H1 (cell line): ENCODE results near the gene ANKRD60. TPM values are rescaled to one million over a fixed set of nuclear protein-coding genes. Genes with fewer than 3 reads are reported as not detected.

Experiments used
- CTCF ChIA-PET: fragments of 300-600 bp; sonication (Branson Sonifier 250); formaldehyde crosslinking; loops from one replicate; lab custom pipeline; 2021; ENCODE audit not compliant: partially characterized antibody; lab: Charles Lee
- POLR2A ChIA-PET: fragments of 300-600 bp; sonication (Branson Sonifier 250); formaldehyde crosslinking; loops from one replicate; lab custom pipeline; 2021; ENCODE audit warnings: inconsistent platforms; ENCODE audit not compliant: partially characterized antibody; lab: Charles Lee
- DNase-seq, 2 experiments: peaks; one replicate each; pipeline versions ENCODE4 v3.0.0 to v3.0.0-alpha.2; 2010 to 2022; ENCODE audit warnings: low spot score in 2 of 2, low read depth in 1 of 2, mixed read lengths in 1 of 2
- FAIRE-seq: peaks from 2 replicates; lab custom pipeline; 2011; peaks lifted over from hg19 to GRCh38; lab: Jason Lieb, UNC
- H2AFZ ChIP-seq: 2 replicates; pipeline ENCODE4 v1.8.1; 2012; ENCODE audit warnings: low read length, inconsistent platforms
- H2AK5ac ChIP-seq: 2 replicates; pipeline ENCODE4 v1.6.1; 2013; ENCODE audit warnings: low read depth, low read length
- H2BK120ac ChIP-seq: replicated peaks from 2 replicates; pipeline ENCODE3; 2013; ENCODE audit warnings: low read depth, low read length, inconsistent platforms
- H2BK12ac ChIP-seq: 2 replicates; pipeline ENCODE4 v1.6.1; 2013; ENCODE audit warnings: low read depth, low read length
- H2BK15ac ChIP-seq: 2 replicates; pipeline ENCODE4 v1.6.1; 2013; ENCODE audit warnings: low read length
- H2BK20ac ChIP-seq: 2 replicates; pipeline ENCODE4 v1.6.1; 2013; ENCODE audit warnings: low read length
- H2BK5ac ChIP-seq: 2 replicates; pipeline ENCODE4 v1.6.1; 2013; ENCODE audit warnings: low read depth, low read length
- H3K14ac ChIP-seq: 2 replicates; pipeline ENCODE4 v1.6.1; 2013; ENCODE audit warnings: inconsistent platforms; ENCODE audit not compliant: insufficient read length
- H3K18ac ChIP-seq: 2 replicates; pipeline ENCODE4 v1.6.1; 2013; ENCODE audit warnings: low read length; ENCODE audit errors: extremely low read depth
- H3K23ac ChIP-seq: 2 replicates; pipeline ENCODE4 v1.6.1; 2013; ENCODE audit warnings: inconsistent platforms; ENCODE audit not compliant: insufficient read length
- H3K23me2 ChIP-seq: 2 replicates; pipeline ENCODE4 v1.6.1; 2013; ENCODE audit warnings: low read depth, low read length
- H3K27ac ChIP-seq: 2 replicates; pipeline ENCODE4 v1.6.1; 2011; ENCODE audit warnings: low read depth, low read length, inconsistent platforms
- H3K27me3 ChIP-seq, 4 experiments: replicated peaks in 1 of 4; 1 replicate in 1 of 4; 2 replicates in 3 of 4; pipeline versions ENCODE4 v1.6.1 to v1.8.1; 2011 to 2013; ENCODE audit warnings: low read length in 3 of 4, mild to moderate bottlenecking in 3 of 4, inconsistent platforms in 2 of 4, mixed read lengths in 2 of 4, moderate library complexity in 1 of 4; ENCODE audit not compliant: control insufficient read depth in 3 of 4, insufficient read depth in 3 of 4; ENCODE audit errors: extremely low read depth in 1 of 4
- H3K36me3 ChIP-seq, 4 experiments: 2 replicates each; pipeline versions ENCODE4 v1.6.1 to v1.8.1; 2011 to 2013; ENCODE audit warnings: mild to moderate bottlenecking in 4 of 4, low read length in 3 of 4, moderate library complexity in 2 of 4, control low read depth in 1 of 4, inconsistent platforms in 1 of 4; ENCODE audit not compliant: insufficient read depth in 4 of 4, control insufficient read depth in 2 of 4
- H3K4ac ChIP-seq: replicated peaks from 2 replicates; pipeline ENCODE3; 2013; ENCODE audit warnings: low read length, low read depth, mixed read lengths, inconsistent platforms; ENCODE audit not compliant: insufficient read length
- H3K4me1 ChIP-seq, 4 experiments: replicated peaks in 1 of 4; 1 replicate in 1 of 4; 2 replicates in 3 of 4; pipeline versions ENCODE4 v1.6.1 to v1.8.1; 2011 to 2013; ENCODE audit warnings: low read length in 3 of 4, inconsistent platforms in 2 of 4, mixed read lengths in 1 of 4; ENCODE audit not compliant: insufficient read depth in 4 of 4, control insufficient read depth in 3 of 4
- H3K4me2 ChIP-seq, 2 experiments: 2 replicates each; pipeline versions ENCODE4 v1.6.1 to v1.8.1; 2011 to 2013; ENCODE audit warnings: low read depth in 2 of 2, low read length in 2 of 2, control low read depth in 1 of 2, inconsistent platforms in 1 of 2, mild to moderate bottlenecking in 1 of 2; ENCODE audit not compliant: insufficient read depth in 1 of 2
- H3K4me3 ChIP-seq, 4 experiments: fragments of 200-600, 300-600 bp in 1 of 4; sonication (generic), shearing (Covaris generic), sonication (Bioruptor Twin) in 1 of 4; 2 replicates each; pipeline versions ENCODE4 v1.5.1 to v1.8.1; 2011 to 2016; ENCODE audit warnings: low read length in 4 of 4, low read depth in 3 of 4, control low read depth in 2 of 4, inconsistent platforms in 2 of 4, mild to moderate bottlenecking in 2 of 4, mixed read lengths in 1 of 4, moderate library complexity in 1 of 4; ENCODE audit not compliant: insufficient read depth in 2 of 4; ENCODE audit errors: extremely low read depth in 1 of 4
- H3K56ac ChIP-seq: replicated peaks from 2 replicates; pipeline ENCODE3; 2013; ENCODE audit warnings: low read depth, mild to moderate bottlenecking, mixed read lengths, low read length, inconsistent platforms; ENCODE audit not compliant: insufficient read length
- H3K79me1 ChIP-seq: 2 replicates; pipeline ENCODE4 v1.6.1; 2013; ENCODE audit warnings: low read depth, low read length, control low read depth
- H3K79me2 ChIP-seq, 2 experiments: 2 replicates each; pipeline versions ENCODE4 v1.6.1 to v1.8.1; 2012 to 2013; ENCODE audit warnings: low read length in 2 of 2, mild to moderate bottlenecking in 2 of 2, inconsistent platforms in 1 of 2; ENCODE audit not compliant: insufficient read depth in 2 of 2, control insufficient read depth in 1 of 2
- H3K9ac ChIP-seq, 4 experiments: replicated peaks in 1 of 4; 1 replicate in 1 of 4; 2 replicates in 3 of 4; pipeline versions ENCODE4 v1.6.1 to v1.8.1; 2011 to 2013; ENCODE audit warnings: low read depth in 3 of 4, low read length in 3 of 4, control low read depth in 2 of 4, mild to moderate bottlenecking in 2 of 4, moderate library complexity in 2 of 4, inconsistent platforms in 1 of 4; ENCODE audit errors: extremely low read depth in 1 of 4
- H3K9me3 ChIP-seq, 2 experiments: 2 replicates each; pipeline versions ENCODE4 v1.6.1 to v1.8.1; 2012 to 2013; ENCODE audit warnings: mild to moderate bottlenecking in 2 of 2, moderate library complexity in 2 of 2, control low read depth in 1 of 2, inconsistent platforms in 1 of 2, low read depth in 1 of 2, low read length in 1 of 2, mixed read lengths in 1 of 2; ENCODE audit not compliant: insufficient read depth in 2 of 2
- H4K20me1 ChIP-seq, 2 experiments: replicated peaks in 1 of 2; 2 replicates each; pipeline versions ENCODE3 to v1.8.1; 2011 to 2013; ENCODE audit warnings: inconsistent platforms in 2 of 2, low read length in 2 of 2, mild to moderate bottlenecking in 1 of 2; ENCODE audit not compliant: insufficient read depth in 2 of 2, control insufficient read depth in 1 of 2
- H4K5ac ChIP-seq: 2 replicates; pipeline ENCODE4 v1.6.1; 2013; ENCODE audit warnings: low read length, low read depth, mixed read lengths, inconsistent platforms; ENCODE audit not compliant: insufficient read length
- H4K8ac ChIP-seq: 2 replicates; pipeline ENCODE4 v1.8.0; 2013; ENCODE audit warnings: mild to moderate bottlenecking, moderate library complexity, low read length, inconsistent platforms; ENCODE audit not compliant: insufficient read depth; ENCODE audit errors: extremely low read depth
- H4K91ac ChIP-seq: replicated peaks from 2 replicates; pipeline ENCODE3; 2013; ENCODE audit warnings: low read length, mixed read lengths, inconsistent platforms; ENCODE audit not compliant: insufficient read length
- ASH2L ChIP-seq: fragments of 200-600, 300-600 bp; sonication (generic); IDR thresholded peaks from one replicate; pipeline ENCODE4 v1.7.1; 2017; ENCODE audit warnings: low read length
- RFX5 ChIP-seq: IDR thresholded peaks from 2 replicates; pipeline ENCODE4 v1.6.1; 2011; ENCODE audit warnings: low read depth, low read length, improper control_type of control experiment, borderline replicate concordance
- SIN3A ChIP-seq, 2 experiments: IDR thresholded peaks in 1 of 2; conservative IDR thresholded peaks in 1 of 2; 2 replicates each; pipeline ENCODE4 v1.6.1; 2011 to 2012; ENCODE audit warnings: low read length in 2 of 2, improper control_type of control experiment in 1 of 2, low read depth in 1 of 2, mild to moderate bottlenecking in 1 of 2
- SIRT6 ChIP-seq: IDR thresholded peaks from one replicate; pipeline ENCODE4 v1.7.1; 2012; ENCODE audit warnings: low read length, inconsistent platforms
- WGBS, 2 experiments: shearing (Covaris generic) in 1 of 2; methylation state at CpG; one replicate each; pipeline versions ENCODE4 v1.1.6 to v1.1.7; 2013 to 2015; ENCODE audit warnings: low lambda C conversion rate in 2 of 2, mixed read lengths in 2 of 2, inconsistent platforms in 1 of 2, low coverage in 1 of 2, missing lambda C conversion rate in 1 of 2; ENCODE audit not compliant: insufficient replicate concordance in 2 of 2, insufficient coverage in 1 of 2, insufficient read length in 1 of 2; ENCODE audit errors: extremely low coverage in 1 of 2, missing lambda C conversion rate in 1 of 2; 5-methylcytosine and 5-hydroxymethylcytosine counted together
- polyA plus RNA-seq, 7 experiments: library from polyadenylated mRNA; depleted of rRNA in 3 of 7; stranded (reverse) in 5 of 7; unstranded in 2 of 7; fragments of >200 nt in 5 of 7; fragments of 200-250 nt in 2 of 7; gene quantifications; 1 replicate in 5 of 7; 2 replicates in 1 of 7; 4 replicates in 1 of 7; pipeline versions ENCODE4 v1.2.1 to v1.2.3, GENCODE V29; 2011 to 2013; ENCODE audit warnings: missing spikeins in 2 of 7, mixed read lengths in 2 of 7
- total RNA-seq: library from RNA; stranded (reverse); fragmentation: NEBNext Ultra II Directional; extraction: Animal tissue kit (Norgen Biotek cat#: 25700); gene quantifications from 2 replicates; pipeline ENCODE4 v1.2.1, GENCODE V29; 2021
- TF ChIP-seq, protein P1 (sequence below): IDR thresholded peaks from 2 replicates; pipeline ENCODE4 v1.6.1; 2012; ENCODE audit warnings: inconsistent platforms

The ANKRD60 gene
- total and polyA plus RNA-seq, 2 of the 8 experiments (the other 6 are each of a cell fraction or from before 2014, with no cell fraction given) = not detected

DNA sequence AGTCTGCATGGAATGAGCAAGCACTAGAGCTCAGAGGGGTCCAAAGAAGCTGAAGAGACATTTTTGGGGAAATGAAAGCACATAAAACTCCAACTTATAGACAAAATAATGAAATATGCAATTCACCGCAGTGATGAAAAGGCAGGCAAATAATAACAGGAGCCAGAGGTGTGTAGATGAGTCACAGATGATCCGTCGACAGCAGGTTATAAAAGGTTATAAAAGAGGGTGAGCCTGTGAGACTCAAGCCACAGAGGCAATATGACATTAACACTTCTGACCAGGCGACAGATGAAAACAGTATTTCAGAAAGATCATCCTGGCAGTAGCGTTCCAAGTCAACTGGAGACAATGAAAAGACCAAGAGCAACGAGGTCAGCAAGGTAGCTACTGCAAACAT, 35.8 kb upstream of the ANKRD60 start:
- Histone ChIP-seq H3K27ac (no peak overlapping the region), H3K56ac (no peak overlapping the region), H4K5ac (no peak overlapping the region), H3K9ac (no peak overlapping the region), H2AK5ac (no peak overlapping the region), H3K9me3 (no peaks in the 10 kb centered on the region), H3K4ac (no peak overlapping the region), H3K4me1 (peaks cover 0 to 6% (median 0%) of the 10 kb centered on the region in 4 experiments; a peak in 1 of 7 replicates), H3K18ac (no peak overlapping the region), H3K4me3 (no peak overlapping the region), H3K36me3 (peaks cover 0 to 6% (median 2%) of the 10 kb centered on the region in 4 experiments; a peak in 5 of 8 replicates), H3K27me3 (no peaks in the 10 kb centered on the region), H2BK120ac (no peak overlapping the region), H2BK20ac (no peak overlapping the region), H3K79me1 (no peaks in the 10 kb centered on the region; the same call in 1 of the 2 replicates), H4K8ac (no peak overlapping the region), H2BK15ac (no peak overlapping the region), H2BK5ac (no peak overlapping the region), H3K14ac (no peak overlapping the region), H4K91ac (no peak overlapping the region), H3K23me2 (no peaks in the 10 kb centered on the region; the same call in 1 of the 2 replicates), H3K4me2 (no peak overlapping the region), H3K79me2 (no peaks in the 10 kb centered on the region), H3K23ac (no peak overlapping the region), H2AFZ (no peak overlapping the region), H2BK12ac (no peak overlapping the region), H4K20me1 (peaks cover 2 to 9% of the 10 kb centered on the region in 2 experiments)
- ChIA-PET CTCF (interaction anchor here (1.3 kb wide), 1 partner anchor 10 kb away, joined by 3 read pairs; no protein-coding TSS in a partner anchor), POLR2A (no interaction called here)
- FAIRE-seq (no peak), DNase-seq (no peak)
- WGBS, 2 experiments = 95% methylated on average over 6 of the region's 6 CpGs; no CpG with 5 or more reads in 1 of the 2 experiments
- no peak for TF ChIP-seq SIRT6
- no peak for TF ChIP-seq SIN3A (conservative IDR thresholded peaks at IDR 0.05 in 1 of 2, IDR thresholded peaks at IDR 0.05 in 1 of 2; ENCODE audit: low read depth in 1 of 2, low read length in 2 of 2)
- TF ChIP-seq RFX5 = no peak
- TF ChIP-seq, protein P1, sequence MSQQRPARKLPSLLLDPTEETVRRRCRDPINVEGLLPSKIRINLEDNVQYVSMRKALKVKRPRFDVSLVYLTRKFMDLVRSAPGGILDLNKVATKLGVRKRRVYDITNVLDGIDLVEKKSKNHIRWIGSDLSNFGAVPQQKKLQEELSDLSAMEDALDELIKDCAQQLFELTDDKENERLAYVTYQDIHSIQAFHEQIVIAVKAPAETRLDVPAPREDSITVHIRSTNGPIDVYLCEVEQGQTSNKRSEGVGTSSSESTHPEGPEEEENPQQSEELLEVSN = no peak
- no peak for TF ChIP-seq ASH2L
